Hematopoietic multipotent progenitor cell treated with erythropoietin and hydrocortisone succinate and interleukin-3 and kit ligand, for 6 days (in vitro differentiated cells): ENCODE measurements around the gene JADE2.
A peak's percentile ranks its signal among the peaks of the same experiment; 100 is the strongest.
"Not testable (repeated sequence)": the region's sequence is repeated elsewhere in the genome, so short reads cannot be mapped to it uniquely, and the experiment has no call there.

Source experiments
- DNase-seq: peaks from one replicate; pipeline ENCODE4 v3.0.0-alpha.2; 2015

Gene JADE2

DNA sequence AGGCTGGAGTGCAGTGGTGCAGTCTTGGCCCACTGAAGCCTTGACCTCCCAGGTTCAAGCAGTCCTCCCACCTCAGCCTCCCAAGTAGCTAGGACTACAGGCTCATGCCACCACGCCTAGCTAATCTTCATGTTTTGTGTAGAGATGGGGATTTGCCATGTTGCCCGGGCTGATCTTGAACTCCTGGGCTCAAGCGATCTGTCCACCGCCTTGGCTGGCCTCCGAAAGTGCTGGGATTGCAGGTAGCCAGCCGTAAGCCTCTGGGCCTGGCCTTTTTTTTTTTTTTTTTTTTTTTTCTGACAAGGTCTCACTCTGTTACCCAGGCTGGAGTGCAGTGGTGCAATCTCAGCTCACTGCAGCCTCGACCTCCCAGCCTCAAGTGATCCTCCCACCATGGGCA, 27.2 kb downstream of the JADE2 start:
- DNase-seq = not testable (repeated sequence)

DNA sequence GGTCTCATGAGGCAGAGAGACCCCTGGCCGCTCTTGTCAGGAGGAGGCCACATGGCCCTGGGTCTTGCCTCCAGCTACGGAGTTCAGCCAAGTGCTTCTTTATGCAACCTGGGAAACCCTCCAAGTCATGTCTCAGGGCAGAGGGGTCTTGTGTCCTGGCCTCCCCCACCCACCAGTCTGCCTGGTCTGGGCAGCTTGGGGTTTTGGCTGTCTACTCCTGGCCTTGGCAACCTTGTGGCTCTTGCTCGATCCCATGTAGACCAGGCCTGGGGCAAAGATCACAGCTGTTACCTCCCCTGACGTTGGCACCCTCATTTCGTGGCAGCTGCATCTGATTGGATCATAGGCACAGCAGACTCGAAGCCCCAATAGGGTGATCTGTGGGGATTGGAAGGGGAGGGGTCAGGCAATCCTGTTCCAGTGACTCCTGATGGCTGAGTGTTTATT, 28.4 kb downstream of the JADE2 start:
- DNase-seq = no peak

DNA sequence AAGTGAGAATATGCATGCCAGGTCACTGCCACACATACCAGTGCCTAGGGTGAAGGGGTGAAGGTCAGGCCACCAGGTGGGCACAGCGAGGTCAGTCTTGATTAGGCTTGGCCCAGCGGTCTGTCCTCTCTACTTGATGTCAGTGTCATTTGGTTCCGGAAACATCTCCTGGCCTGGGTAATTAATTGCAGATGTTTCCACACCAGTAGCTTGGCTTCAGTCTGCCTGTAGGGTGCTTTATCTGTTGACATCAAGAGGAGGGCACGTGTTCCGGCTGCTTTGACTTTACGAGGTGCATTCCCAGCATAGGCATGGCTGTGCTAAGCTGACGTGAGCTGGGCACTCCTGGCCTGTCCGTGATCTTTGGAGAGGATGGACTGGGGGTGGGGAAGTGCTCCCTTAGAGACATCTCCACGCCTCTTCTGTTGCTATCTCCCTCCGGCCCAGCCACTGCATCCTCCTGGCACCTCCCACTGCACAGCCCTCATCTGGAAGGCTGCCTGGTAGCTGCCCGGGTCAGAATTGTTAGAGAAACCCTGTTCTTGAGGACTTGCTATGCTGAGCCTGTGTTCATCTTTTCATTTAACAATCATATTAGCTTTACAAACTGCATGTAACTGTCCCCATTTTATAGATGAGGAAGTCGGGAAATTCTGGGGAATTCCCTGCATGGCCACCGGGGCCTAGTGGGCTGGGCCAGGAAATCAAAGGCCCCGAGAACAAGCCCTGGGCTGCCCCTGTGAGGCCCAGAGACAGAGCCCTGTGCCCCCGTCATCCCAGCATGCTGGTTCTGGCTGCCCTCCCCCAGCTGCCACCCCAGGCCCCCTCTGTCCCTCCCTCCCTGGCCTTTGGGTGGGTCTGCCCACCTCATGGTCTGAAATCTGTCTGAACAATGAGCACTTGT, 29.1 kb downstream of the JADE2 start:
- peak; percentile 77 for DNase-seq

DNA sequence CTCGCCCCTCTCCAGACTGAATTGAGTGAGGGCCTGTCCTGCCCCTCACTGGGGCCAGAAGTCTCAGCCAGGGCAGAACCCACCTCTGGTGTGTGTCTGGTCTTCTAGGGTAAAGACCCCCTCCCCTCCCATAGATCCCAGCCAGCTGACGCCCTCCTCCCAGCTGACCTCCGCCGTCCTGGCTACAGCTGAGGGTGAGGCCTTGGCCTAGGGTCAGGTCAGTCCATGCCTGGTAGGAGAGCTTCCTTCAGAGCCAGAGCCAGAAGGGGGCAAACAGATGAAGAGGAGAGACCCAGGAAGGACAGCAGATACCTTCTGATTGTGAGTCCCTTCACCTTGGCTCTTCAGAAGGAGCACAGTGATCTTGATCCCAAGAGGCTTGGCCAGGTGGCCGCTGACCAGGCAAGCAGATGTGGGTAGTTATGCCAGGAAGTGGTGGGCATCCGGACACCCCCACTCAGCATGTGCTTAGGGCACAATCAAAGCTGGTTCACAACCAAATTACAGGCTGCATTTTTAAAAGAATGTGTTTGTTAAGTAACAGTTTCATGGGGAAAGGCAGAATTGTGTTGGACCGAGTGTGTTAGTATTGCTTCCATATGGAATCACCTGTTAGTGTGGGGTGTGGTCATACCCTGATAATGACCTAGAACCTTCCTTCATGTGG, 29.9 kb downstream of the JADE2 start:
- peak; percentile 13 for DNase-seq

DNA sequence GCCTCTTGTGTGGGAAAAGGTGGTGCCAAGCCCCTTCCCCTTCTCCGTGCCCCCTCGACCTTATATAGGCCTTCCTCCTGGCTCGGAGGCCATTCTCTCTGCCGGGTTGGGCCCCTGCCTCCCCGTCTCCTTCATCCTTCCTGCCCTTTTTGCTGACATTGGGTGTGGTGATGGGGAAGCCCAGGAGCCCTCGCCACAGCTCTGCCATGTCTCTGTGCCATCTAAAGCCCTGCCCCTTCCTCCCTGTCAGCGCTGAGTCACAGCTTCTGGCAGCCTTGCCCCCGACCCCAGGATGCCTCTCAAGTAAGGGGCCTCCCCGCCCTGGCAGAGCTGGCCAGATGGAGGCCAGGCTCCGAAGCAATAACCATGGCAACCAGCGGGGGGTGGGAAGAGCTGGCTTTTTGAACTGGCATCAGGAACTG, 30.4 kb downstream of the JADE2 start:
- DNase-seq = peak; percentile 91

DNA sequence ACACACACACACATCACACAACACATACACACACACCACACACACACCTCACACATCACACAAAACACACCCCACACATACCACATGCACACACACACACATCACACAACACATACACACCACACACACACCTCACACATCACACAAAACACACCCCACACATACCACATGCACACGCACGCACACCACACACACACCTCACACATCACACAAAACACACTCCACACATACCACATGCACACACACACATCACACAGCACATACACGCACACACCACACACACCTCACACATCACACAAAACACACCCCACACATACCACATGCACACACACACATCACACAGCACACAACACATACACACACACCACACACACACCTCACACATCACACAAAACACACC, 31.1 kb downstream of the JADE2 start:
- DNase-seq = not testable (repeated sequence)

DNA sequence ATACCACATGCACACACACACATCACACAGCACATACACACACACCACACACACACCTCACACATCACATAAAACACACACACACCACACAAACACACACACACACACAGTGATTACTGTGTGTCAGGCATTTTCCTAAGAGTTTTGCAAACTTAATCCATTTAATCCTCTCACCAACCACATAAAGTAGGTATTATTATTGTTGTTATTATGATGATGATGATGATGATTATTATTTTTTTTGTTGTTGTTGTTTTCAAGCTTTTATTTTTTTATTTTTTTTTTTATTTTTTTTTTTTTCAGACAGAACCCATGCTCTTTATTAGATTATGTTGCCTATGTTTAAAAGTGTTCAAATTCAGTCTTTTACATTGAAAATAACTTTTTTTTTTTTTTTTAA, 31.5 kb downstream of the JADE2 start:
- DNase-seq = no peak

DNA sequence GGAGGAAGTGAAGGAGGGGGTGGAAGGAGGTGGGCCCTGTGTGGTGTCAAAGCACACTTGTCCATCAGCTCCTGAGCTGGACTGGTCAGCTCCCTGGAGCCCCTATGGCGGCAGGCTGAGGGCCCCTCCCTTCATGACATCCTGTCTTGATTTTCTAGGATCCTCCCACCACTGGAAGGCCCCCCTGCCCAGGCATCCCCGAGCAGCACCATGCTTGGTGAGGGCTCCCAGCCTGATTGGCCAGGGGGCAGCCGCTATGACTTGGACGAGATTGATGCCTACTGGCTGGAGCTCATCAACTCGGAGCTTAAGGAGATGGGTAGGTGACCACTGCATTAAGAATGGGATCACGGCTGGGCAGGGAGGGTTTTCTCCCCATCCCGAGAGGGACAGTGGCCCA, 34.2 kb downstream of the JADE2 start:
- DNase-seq = no peak

DNA sequence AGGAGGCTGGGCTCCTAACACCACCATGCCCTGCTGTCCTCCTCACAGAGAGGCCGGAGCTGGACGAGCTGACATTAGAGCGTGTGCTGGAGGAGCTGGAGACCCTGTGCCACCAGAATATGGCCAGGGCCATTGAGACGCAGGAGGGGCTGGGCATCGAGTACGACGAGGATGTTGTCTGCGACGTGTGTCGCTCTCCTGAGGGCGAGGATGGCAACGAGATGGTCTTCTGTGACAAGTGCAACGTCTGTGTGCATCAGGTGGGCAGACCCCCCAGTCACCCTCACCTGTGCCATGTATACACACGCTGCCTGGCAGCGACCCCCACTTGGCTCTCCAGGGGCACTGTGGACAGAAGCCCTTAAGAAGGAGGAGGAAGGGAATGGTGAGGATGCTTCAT, 35.2 kb downstream of the JADE2 start:
- DNase-seq = no peak

DNA sequence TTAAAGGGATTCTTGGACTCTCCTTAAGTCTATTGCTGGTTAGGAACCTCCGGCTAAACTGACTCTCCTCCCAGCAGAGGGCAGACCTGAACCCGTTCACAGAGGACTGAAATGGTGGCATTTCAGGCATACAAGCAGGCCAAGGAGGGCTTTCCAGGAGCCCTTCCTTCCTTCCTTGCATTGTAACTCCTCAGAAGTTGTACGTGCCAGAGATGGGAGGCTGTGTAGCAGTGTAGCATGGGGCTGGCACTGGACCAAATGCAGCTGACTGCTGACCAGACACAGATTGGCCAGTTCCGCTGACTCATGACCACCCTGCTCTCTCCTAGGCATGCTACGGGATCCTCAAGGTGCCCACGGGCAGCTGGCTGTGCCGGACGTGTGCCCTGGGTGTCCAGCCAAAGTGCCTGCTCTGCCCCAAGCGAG, 36.4 kb downstream of the JADE2 start:
- DNase-seq = peak; percentile 52

DNA sequence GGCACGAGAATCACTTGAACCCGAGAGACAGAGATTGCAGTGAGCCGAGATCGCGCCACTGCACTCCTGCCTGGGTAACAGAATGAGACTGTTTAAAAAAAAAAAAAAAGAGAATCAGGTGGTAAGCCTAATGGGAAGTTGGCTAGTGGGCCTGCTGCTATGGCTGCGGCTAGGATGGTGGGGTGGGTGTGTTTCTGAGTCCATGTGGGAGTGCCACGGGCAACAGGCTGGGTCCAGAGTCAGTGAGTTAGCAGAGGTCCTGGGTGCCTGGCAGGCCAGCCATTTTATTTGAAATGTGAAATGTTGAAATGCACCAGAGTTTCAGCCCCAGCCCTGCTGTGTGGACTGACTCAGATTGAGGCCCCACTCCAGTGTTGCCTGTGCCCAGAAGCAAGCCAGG, 37.8 kb downstream of the JADE2 start:
- DNase-seq = no peak

DNA sequence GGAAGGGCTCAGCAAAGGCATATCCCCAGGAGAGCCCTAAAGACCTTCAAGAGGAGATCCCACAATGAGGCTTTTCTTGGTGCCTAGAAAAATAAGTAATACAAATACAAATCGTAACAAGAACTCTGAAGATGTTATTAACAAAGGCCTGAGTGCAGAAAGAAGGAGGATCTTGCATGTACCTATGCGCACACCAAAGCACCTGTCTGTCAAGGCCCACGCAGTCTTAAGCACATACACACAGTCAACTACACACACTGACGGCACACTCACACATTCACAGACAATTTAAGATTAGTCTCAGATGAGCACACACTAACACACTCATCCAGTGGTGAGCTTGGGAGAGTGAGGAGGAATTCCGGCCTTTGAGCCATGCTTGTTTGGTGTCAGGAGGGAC, 38.5 kb downstream of the JADE2 start:
- DNase-seq = no peak

DNA sequence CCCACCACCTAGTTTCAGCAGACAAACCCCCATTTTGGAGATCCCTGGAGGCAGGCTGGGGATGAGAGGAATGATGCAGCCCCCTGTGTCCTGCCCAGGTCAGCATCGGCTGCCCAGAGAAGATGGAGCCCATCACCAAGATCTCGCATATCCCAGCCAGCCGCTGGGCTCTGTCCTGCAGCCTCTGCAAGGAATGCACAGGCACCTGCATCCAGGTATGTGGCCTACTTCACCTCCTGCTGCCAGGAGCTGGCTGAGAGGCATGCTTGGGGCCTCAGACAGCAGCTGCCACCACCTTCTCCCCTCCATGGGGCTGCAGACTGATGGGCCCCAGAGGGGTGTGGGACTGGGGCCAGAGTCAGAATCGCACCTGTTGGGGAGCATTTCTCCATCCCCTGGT, 38.9 kb downstream of the JADE2 start:
- DNase-seq = no peak

DNA sequence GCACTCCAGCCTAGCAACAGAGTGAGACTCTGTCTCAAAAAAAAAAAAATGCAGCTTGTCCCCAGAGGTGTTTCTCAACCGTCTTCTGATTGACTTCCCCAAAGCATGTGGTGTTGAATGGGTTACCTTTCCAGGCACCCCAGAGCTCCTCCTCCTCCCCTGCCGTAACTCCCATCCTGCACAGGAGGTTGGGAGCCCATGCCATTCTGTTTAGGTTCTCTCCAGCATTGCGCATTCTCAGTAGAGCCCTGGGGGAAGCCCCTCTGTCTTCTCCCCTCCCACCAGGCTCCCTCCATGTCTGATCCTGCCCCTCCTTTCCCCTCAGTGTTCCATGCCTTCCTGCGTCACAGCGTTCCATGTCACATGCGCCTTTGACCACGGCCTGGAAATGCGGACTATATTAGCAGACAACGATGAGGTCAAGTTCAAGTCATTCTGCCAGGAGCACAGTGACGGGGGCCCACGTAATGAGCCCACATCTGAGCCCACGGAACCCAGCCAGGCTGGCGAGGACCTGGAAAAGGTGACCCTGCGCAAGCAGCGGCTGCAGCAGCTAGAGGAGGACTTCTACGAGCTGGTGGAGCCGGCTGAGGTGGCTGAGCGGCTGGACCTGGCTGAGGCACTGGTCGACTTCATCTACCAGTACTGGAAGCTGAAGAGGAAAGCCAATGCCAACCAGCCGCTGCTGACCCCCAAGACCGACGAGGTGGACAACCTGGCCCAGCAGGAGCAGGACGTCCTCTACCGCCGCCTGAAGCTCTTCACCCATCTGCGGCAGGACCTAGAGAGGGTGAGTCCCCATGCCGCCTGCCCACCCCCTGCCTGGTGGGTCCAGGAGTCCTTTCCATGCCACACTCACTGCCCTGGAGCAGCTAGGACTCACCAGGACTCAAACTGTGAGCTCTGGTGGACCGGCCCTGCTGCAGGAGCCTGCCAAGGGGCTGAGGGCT, 40.6 kb downstream of the JADE2 start:
- DNase-seq = no peak

DNA sequence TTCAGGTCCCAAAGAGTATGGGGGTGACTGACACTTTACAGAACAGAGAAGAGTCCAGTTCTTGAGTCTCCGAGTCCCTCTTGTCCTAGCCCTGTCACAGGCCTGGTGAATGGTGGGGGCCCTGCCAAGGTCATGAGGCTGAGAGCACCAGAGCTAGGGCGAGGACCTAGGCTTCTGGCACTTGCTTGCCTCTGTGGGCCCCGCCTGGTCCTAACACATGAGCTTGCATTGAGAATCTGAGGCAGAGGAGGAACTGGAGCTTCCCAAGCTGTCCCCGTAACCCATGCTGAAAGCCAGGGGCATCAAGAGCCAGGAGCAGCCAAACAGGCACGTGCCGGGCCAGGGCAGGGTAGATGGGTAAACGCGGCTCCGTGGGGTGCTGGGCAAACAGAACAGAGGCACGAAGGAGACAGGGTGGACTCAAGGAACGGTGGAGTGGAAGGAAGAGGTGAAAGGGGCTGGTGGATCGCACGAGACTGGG, 41.3 kb downstream of the JADE2 start:
- no peak for DNase-seq

DNA sequence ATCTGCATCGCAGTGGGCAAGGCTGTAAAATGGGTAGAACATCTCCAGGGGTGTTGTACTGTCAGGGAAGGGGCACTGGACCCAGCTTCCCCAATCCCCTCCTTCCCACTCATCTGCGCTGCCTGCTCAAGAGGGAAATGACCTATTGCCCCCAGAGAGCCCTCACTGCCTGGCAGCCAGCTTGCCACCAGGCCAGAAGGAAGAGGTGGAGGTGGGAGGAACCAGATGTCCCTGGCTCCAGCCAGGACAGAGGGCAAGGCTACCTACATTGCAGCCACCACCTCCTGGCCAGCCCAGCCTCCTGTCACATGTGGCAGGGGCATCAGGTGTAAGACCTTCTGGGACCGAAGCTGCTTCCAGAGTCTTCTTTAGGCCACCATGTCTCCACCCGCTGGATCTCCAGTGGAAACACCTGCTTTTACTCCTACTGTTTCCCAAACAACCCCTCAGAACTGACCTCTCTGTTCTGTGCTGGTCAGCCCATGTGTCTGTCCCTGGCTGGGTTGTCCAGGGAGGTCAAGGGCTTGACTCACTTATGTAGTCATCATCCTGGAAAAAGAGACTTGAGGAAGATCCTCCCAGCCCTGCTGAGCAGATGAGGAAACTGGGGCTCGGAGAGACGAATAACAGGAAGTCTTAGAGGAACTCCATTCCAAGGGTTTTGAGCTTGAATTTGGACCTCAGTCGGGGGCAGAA, 42.3 kb downstream of the JADE2 start:
- DNase-seq = no peak

DNA sequence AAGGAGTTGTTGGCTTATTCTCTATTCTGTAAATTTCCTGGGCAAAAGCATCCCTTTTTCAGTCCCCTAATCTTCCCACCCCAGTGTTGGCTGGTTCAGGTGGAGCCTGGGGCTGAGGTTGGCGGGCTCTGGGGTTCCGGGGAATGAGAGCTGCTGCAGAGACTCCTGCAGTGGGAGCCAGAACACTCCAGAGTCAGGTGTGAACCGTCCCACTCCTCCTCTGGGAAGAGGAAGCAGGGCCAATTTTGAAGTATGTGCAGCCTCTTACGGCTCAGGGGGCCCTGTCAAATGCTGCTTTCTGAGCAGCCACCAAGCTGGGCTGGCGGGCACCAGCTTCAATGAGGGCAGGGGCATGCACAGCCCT, 42.8 kb downstream of the JADE2 start:
- DNase-seq = no peak

DNA sequence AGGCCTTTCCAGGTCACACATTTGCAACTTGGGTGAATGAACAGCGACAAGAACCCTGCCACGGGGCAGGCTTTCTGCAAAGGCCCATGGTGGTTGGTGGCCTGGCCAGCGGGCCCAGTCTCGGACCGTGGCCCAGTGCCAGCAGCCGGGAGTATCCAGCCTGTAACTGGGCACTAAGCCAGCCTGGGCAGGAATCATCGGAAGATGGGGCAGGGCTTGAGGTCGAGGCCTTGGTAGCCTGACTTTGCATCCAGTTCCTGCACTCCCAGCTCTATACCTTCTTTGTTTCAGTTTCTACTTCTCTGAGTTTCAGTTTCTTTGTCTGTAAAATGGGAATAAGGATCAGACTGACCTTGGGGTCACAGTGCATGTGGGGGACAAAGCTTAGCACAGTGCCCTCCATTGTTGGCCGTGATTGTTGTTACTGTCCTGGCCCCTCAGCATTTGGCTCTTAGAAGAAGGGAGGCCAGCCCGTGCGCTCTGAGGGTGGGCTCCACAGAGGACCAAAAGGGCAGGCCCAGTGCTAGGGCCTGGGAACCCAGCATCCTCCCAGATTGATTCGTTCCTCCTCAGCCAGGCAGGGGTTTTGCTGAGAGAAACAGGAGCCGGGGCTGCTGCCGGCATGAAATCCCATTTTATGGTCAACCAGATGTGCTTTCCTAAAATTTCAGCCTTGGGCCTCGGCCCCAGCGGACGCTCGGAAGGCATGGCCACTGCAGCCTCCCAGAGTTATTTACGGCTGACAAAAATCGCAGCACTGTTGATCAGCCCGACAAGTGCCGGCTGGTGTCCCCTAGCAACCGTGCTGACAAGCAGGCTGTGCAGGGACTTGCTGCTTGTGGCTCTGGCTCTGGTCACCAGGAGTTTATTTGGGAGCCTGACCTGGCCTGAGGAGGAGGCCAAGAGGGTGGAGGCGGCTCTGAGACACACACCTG, 43.6 kb downstream of the JADE2 start:
- no peak for DNase-seq

DNA sequence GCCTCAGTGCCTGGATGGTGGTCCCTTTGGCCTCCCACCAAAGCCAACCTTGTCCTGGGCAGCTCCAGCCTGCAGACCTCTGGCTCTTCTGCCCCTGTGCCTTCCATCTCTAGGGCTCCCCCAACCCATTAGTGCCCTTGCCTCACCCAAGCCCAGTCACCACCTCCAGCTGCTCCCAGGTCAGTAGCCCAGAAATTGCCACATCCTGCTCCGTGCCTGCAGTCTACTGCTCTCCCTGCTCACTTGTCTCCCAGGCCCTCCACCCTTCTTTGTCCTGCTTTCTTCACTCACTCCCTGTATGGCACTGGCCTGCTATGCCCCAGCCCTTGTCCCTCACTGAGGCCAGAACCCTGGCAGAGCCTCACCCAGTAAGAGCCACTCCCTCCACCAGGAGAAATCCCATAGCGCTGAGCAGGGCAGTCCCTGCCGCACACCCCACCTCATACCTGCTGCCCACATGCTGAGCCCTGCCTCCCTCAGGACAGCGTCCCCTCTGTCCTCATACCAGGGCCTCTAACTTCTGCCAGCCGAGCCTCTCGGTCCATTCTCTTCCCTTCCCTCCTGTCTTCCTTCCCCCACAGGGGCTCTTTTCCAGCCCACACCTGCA, 44.4 kb downstream of the JADE2 start:
- DNase-seq = no peak

DNA sequence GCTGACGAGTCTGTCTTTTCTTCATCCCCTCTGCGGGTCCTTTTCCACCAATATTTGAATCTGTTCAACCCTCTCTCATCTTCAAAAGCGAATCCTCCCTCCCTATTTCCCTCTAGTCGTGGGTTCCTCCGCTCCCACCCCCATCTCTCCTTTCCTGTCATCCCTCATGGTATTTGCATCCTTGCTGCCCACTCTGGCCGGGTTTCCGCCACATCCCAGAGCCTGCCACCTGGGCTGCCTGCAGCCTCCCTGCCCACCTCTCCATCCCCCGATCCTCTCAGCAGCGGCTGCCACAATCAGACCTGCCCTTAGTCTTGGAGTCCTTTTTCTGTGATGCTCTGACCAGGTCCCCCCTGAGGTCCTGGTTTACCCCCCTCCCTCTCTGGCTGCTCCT, 44.9 kb downstream of the JADE2 start:
- DNase-seq = no peak

DNA sequence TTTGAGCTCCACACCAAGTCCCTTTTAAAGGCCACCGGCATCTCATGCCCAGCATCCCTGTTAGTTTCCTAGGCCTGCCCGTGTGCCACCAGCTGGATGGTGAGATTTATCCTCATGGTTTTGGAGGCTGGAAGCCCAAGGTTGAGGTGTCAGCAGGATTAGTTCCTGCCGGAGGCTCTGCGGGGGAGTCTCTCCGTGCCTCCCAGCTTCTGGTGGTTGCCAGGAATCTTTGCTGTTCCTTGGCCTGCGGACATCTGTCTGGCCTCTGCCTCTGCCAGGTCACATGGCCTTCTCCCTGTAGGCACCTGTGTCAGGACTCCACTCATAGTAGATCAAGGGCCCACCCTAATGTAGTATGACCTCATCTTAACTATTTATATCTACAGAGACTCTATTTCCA, 45.4 kb downstream of the JADE2 start:
- DNase-seq = no peak
